GM21723 (cell line): Measurements from ENCODE around the gene IMMP2L.
"Not testable (repeated sequence)": the region's sequence is repeated elsewhere in the genome, so short reads cannot be mapped to it uniquely, and the experiment has no call there.

Experiments
- ATAC-seq: cut with Tn5 transposase; IDR thresholded peaks from one replicate; pipeline ENCODE4 v1.9.1; 2021; ENCODE audit warnings: mild to moderate bottlenecking, moderate library complexity; ENCODE audit not compliant: unreplicated experiment

Gene IMMP2L

DNA sequence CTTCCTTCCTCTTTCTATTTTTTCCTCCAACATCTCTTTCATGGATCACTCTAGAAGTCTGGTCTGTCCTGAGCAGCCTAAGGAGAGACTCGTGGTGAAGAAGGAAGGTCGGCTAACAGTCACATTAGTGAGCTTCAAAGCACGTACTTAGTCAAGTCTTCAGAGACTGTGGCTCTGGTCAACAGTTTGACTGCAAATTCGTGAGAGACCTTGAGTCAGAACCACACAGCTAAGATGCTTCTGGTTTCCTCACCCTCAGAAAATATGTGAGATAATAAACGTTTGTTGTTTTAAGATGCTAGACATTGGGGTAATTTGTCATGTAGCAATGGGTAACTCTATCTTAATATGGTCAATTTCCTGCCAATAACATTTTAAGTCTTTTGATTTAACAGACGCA is 597.5 kb downstream of the IMMP2L start:
- no peak for ATAC-seq

DNA sequence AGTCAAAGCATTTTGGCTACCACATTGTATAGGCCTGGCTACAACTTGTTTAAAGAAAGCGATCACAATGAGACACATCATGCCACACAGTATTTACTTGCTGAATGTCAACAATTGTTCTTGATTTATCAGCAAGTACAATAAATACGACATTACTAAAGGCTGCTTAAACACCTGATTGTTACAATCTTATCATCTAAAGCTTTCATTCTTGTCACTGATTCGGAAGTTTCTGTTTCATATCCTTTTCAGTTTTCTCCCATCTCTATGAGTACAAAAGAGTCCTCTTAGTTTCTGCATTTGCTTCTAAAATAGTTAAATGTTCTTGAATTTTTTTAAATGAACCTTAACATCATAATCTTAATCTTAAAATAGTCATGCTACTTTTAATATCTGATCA is 599.5 kb downstream of the IMMP2L start:
- no peak for ATAC-seq

- no peak for ATAC-seq
These were observed 599.9 kb downstream of the IMMP2L start for GRCh38 chr7:110962374-110962773.

DNA sequence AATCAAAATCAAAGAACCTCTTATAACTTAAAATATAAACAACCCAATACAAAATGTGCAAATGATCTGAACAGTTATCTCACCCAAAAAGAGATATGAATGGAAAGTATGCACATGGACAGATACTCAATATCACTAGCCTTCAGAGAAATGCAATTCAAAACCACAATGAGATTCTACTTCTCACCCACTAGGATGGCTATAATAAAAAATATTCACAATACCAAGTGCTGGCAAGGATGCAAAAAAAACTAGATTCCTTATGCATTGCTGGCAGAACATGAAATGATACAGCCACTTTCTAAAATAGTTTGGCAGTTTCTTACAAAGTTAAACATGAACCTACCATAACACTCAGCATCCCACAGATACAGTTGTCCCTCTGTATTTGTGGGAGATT is 601.5 kb downstream of the IMMP2L start:
- ATAC-seq, result no peak

DNA sequence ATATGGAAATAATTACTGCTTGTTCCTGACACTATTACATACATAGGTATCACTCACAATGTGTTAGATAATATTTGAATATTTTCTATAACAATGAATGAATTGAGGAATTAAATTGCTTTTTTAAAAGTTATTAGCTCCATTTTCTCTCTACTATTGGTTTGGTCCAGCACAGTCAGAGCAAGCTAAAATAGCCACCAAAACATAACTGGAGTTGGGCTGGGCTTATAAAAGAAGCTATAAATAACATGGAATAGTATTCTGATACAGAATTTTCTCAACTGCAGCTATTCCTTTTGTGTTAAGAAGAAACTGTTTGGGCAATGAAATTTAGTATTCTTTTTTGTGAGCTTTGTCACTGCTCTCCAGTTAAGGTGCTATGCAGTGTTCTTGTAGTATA is 614.0 kb downstream of the IMMP2L start:
- ATAC-seq, result no peak

DNA sequence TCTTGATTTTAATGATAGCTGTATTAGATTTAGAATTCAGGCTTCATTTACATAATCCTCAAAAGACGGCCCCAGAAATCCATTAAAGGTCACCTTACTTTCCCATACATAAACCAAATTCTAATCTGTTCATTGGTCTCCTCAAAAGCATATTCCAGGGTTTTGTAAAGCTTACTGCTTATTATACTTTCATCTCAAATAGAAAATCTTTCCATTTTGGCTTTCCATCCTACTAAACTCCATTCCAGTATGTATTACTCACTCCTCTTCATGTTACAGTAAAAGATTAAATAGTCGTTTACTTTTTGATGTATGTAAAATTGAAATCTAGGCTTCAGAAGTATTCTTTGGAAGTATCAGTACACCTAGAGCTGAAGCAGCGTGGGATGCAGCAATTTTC is 614.9 kb downstream of the IMMP2L start:
- no peak for ATAC-seq

GRCh38 chr7:110944966-110945644 is 617.2 kb downstream of the IMMP2L start:
- no peak for ATAC-seq

DNA sequence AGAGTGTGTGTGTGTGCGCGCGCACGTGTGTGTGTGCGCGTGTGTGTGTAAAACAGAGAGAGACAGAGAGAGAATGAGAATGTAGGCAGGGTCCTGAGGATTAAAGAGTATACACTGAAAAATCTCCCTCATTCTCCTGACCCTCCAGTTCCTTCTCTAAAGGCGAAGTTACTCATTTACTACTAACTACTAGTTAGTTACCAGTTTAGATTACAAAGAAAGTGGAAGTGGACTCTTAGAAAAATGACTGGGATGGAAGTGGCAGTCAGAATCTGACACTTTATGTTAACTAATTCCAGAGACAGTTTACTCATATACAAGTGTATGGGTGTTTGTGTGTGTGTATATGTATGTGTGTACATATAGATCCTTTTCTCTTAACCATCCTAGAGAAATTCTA is 617.8 kb downstream of the IMMP2L start:
- no peak for ATAC-seq

GRCh38 chr7:110943701-110944345 is 618.5 kb downstream of the IMMP2L start:
- no peak for ATAC-seq

- ATAC-seq, result no peak
These were observed 620.9 kb downstream of the IMMP2L start for GRCh38 chr7:110941385-110941784.

GRCh38 chr7:110940756-110941155 is 621.5 kb downstream of the IMMP2L start:
- ATAC-seq, result no peak

GRCh38 chr7:110938165-110938564 is 624.1 kb downstream of the IMMP2L start:
- ATAC-seq, result no peak

DNA sequence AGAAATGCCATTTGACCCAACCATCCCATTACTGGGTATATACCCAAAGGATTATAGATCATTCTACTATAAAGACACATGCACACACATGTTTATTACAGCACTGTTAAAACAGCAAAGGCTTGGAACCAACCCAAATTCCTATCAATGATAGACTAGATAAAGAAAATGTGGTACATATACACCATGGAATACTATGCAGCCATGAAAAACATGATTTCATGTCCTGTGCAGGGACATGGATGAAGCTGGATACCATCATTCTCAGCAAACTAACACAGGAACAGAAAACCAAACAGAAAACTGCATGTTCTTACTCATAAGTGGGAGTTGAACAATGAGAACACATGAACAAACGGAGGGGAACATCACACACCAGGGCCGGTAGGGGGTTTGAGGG is 625.6 kb downstream of the IMMP2L start:
- not testable (repeated sequence) for ATAC-seq

GRCh38 chr7:110929480-110930249 is 632.6 kb downstream of the IMMP2L start:
- no peak for ATAC-seq

- no peak for ATAC-seq
These were observed 639.4 kb downstream of the IMMP2L start for GRCh38 chr7:110922906-110923305.

- no peak for ATAC-seq
These were observed 640.6 kb downstream of the IMMP2L start for GRCh38 chr7:110921595-110922151.

- peak; percentile 62 for ATAC-seq
These were observed 643.2 kb downstream of the IMMP2L start for GRCh38 chr7:110918949-110919548.

DNA sequence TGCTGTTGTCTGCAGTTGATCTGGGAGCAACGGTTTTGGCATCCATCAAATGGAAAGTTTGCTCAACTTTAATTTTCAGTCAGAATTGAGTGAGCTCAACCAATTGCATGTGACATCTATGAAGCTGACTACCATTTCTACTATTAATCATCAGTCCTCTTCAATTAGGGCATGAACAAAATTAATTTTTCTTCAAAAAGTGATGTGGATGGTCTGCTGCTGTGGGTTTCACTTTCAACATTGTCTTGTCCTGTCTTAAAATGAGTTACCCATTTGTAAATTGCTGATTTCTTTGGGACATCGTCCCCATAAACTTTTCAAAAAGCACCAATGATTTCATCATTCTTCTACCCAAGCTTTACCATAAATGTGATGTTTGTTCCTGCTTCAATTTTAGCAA is 648.0 kb downstream of the IMMP2L start:
- ATAC-seq, result no peak

GRCh38 chr7:110911632-110912031 is 650.7 kb downstream of the IMMP2L start:
- no peak for ATAC-seq

DNA sequence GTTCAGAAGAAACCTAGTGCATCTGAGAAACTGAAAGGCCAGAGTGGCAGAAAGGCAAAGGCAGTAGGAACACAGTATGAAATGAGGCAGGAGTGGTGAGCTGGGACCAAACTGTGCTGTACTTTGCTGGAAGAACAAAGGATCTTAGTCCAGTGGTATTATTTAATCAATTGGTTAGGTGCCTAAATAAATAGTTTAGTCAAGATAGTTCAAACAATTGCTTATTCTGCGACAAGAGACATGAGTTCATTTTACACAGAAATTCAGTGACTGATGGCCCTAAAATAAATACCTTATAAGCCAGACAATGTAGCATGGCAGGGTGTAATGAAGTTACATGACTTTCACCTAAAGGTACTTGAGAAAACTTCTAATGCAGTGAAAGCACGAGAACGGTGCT is 653.2 kb downstream of the IMMP2L start:
- no peak for ATAC-seq
